ENCODE results near the gene SLC44A2.

- TF ChIP-seq EZH2 (IDR thresholded peaks at IDR 0.05; ENCODE audit: borderline replicate concordance, control insufficient read depth, low read depth, low read length) (no peak), POLR2AphosphoS2 (IDR thresholded peaks at IDR 0.05; ENCODE audit: low read depth, low read length) (no peak), ZNF687 (IDR thresholded peaks at IDR 0.05) (no peak), POLR2A (IDR thresholded peaks at IDR 0.05; ENCODE audit: low read depth, low read length) (peak; percentile 71), TCF12 (IDR thresholded peaks at IDR 0.05; ENCODE audit: low read depth, low read length) (no peak), ATF2 (IDR thresholded peaks at IDR 0.05; ENCODE audit: low read length) (no peak), BCL3 (IDR thresholded peaks at IDR 0.05; ENCODE audit: borderline replicate concordance, insufficient read depth, low read depth, low read length, poor library complexity, severe bottlenecking) (no peak), PRDM15 (CRISPR knock-in tag; IDR thresholded peaks at IDR 0.05) (no peak), CTCF (IDR thresholded peaks at IDR 0.05 in 2 of 3, conservative IDR thresholded peaks at IDR 0.05 in 1 of 3; ENCODE audit: control insufficient read depth in 2 of 3, extremely low read depth in 1 of 3, insufficient read depth in 1 of 3, low read depth in 3 of 3, low read length in 3 of 3) (no peak), CBX5 (IDR thresholded peaks at IDR 0.05; ENCODE audit: low read depth) (no peak), JUND (IDR thresholded peaks at IDR 0.05; ENCODE audit: low read depth, low read length) (no peak)
Measured at GRCh38 chr19:10682397-10683063, 57.2 kb downstream of the SLC44A2 start.
